ENCODE data around the gene DGKD.
"Not testable (repeated sequence)": the region's sequence is repeated elsewhere in the genome, so short reads cannot be mapped to it uniquely, and the experiment has no call there.

DGKD gene

DNA sequence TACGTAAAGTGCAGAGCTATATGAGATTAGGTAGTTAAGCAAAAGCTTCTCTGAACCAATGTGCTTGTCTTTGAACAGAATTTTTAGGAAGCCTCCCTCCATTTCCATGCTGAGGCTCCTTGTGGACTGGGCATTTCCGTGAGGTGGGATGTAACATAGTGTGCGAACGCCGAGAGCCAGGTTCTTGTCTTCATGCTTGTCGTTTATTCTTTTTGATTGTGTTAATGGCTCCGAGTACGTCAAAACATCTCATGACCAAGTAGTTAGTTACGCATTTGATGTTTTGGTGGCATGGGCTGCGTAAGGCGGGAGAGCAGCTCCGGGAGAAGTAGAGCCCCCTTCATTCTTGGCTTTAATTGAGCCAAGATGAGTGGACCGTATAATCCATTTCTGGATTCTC lies 32.9 kb downstream of the DGKD start:
- DNase-seq = no peak

DNA sequence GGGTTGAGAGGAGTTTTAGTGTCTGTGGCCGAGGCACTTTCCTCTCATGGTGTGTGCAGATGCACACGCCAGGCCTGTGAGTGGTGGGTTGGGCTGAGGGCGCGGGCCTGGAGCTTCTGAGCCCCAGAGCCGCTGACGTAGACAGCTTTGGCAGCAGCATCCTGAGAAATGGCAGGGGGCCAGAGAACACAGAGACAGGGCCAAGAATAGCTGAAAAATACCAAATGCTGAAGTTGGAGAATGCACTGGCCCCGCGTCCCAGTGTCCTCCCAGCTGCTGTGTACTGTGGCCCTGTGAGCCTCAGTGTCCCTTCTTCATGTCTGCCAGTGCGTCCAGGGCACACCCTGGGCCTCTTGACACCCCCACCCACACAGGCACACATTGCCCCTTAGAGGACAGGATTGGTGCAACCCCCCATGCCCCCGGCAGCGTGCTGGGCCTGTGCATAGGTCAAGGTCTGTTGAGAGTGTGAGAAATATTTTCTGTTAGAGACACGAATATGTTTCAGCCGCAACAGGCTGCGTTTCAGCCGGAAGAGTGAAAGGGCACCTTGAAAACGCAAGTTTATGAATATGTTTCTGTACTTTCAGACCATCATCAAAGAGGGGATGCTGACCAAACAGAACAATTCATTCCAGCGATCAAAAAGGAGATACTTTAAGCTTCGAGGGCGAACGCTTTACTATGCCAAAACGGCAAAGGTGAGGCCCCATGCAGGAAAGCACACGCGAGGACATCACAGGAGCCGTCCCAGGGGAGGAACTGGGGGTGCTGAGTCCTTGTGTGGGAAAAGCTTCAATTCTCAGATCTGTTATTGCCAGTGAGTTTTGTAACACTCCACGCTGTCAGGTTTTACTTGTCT lies 33.6 kb downstream of the DGKD start:
- no peak for DNase-seq

DNA sequence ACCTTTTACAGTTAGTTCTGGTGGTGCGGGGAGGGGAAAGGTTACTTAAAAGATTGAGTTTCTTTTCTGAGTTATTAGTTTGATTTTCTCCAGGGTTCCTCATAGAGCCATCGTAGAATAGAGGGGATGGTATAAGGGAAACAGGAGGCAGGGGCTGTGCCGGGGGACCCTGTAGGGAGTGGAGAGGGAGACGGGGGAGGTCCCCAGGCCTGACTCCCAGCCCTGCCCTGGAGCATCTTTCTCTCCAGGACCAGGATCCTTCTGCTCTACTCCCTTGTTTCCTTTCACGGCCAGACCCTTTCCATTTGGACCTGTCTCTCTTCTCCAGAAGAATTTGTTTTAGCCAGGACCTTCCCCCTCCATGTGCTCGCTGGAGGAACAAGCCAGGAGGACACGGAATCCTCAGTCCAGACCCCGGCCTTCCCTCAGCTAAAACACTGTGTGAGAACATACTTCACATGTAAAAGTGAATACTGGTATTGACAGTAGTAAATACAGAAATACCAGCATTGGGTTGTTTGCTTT lies 35.4 kb downstream of the DGKD start:
- DNase-seq = no peak

- DNase-seq = no peak
Observed at GRCh38 chr2:233395687-233396086, 41.4 kb downstream of the DGKD start.

- not testable (repeated sequence) for DNase-seq
Observed at GRCh38 chr2:233396726-233397665, 42.7 kb downstream of the DGKD start.

DNA sequence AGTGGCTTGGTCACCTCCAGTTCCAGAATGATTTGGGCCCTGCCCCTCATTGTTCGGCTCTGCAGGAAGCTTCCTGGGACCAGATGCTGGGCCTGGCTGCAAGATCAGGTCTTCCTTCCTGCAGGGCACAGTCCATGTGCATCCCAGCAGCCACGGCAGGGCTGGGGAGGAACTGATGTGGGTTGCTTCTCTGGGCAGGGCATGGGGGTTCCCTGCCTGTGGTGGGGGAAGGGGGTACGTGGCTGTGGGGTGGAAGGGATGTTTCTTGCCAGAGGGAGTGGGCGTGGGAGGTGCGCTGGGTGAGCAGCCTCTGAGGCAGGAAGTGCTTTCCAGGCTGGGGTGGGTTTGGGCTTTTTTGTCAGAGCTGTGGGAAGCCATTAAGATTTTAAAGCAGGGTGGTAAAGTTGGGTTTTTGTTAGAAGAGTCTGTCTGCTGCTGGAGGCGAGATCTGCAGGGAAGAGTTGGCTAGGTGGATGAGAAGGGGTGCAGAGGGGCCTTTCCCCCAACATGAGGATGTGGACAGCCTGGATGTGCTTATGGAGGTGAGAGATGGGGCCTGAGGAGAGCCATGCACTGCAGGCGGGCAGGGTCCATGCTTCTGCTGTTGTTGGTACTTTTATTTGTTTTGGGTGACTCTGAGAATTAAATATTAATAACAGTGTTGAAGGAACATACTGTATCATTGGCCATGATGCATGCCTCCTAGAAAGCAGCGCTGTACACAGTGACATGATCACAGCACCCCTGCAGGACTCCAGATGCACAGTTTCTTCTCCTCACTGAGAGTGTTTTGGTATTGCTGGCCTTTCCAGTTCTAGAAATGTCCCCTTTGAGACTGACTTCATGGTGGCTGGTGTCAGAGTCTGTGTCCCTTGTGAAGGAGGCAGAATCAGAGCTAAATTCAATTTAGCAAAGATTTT lies 45.3 kb downstream of the DGKD start:
- DNase-seq = no peak

GRCh38 chr2:233400341-233400740 lies 46.0 kb downstream of the DGKD start:
- no peak for DNase-seq

- DNase-seq = no peak
Observed at GRCh38 chr2:233400961-233401360, 46.7 kb downstream of the DGKD start.

DNA sequence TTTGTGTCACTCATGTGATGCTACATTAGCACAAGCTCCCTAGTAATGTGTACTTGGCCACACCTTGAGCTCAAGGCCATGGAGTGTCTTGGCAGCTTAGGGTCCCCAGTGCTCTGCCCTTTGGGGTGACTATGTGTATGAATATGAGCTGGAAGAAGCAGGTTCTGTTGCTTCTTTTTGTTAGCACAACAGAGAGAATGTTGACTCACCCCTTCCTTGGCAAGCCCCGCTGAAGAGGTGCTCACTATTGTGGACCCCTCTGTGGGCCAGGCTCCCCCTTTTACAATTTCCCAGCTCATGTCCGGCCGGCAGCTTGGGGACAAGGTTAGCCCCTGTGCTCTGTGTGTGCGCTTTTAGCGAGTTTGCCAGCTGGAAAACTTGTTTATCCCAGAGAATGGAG lies 48.1 kb downstream of the DGKD start:
- DNase-seq = no peak

GRCh38 chr2:233402789-233403188 lies 48.5 kb downstream of the DGKD start:
- DNase-seq = no peak

GRCh38 chr2:233404222-233404621 lies 49.9 kb downstream of the DGKD start:
- peak; percentile 72 for DNase-seq

GRCh38 chr2:233406865-233407264 lies 52.6 kb downstream of the DGKD start:
- DNase-seq = no peak

DNA sequence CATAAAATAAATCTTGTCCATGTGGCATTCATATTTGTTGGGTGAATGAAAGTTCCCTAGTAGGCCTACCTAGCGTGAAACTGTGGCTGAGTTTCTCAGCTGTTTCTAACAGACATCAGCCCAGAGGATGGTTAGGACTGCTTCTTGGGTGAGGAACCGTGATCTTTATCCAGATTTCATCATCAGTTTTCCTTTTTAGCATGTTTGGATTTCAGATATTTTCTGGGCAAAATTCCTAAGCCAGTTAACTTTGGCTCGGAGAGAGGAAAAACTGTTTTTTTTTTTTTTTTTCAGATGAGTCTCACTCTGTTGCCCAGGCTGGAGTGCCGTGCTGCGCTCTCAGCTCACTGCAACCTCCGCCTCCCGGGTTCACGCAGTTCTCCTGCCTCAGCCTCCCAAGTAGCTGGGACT lies 53.5 kb downstream of the DGKD start:
- no peak for DNase-seq

DNA sequence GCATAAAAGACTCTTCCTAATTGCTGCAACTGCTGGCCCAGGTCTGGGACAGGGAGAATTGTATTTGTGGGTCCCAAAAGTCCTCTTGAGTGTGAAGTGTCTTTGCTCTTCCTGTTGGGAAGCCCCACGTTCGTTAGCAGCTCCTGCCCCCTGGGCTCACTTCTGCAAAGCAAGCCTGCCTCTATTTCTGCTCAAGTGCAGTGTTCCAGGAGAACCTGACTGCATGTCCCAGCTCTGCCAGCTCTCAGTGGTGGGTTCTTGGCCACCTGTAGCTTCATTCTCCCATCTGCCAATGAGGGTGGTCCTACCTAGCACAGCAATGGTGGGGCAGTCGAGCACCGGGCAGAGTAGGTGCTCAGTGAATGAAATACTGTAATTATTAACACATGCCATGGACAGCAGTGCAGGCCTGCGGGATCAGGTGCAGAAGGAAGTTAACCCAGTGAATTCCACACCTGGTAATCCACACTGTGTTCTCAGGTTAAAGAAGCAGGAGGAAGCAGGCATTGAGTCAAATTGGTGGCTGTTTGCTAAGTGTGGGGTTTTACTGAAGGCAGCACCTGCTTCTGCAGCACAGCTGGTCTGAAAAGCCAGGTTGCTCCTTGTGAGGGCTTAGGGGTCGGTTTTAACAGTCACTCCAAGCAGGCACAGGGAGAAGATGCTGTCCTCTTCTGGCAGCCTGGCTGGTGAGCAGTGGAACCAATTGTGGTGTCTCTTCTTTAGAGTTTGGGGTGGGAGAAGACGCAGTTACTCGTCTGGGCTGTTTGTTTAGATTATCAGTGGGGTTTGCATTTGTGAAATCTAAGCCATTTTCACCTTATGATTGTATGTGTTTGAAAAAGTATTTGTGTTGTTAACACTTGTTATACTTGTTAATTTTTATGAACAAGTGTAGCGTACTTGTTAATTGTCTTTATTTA lies 54.3 kb downstream of the DGKD start:
- DNase-seq = no peak

DNA sequence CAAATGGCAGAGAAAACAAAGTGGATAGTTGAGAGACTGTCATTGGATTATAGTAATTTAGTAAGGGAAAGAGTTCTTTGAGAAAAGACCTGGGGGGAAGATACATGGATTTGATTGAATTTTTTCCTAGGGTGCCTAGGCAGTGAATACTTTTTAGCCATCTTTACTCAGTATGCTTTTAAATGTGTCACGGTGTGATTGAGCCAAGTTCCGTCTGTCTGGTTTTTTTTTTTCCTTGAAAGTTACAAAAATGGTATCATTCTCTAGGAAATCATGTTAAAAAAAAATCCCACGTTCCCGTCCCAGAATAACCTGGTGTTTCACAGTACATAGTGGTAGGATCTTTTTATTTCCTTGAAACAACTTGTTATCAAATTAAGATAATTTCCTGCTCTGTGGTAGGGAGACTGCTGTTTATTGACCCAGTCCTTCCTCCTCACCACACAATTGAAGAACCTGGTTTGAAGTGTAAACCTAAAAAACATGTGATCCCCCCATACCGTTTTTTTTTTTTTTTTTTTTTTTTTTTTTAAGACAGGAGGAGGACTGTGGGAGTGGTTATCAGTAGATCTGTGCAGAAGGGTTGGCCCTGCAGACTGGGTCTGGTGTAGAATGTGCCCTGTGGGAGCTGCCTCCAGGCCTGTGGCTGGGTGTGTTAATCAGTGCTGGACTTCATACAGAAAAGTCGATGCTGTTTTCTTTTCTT lies 55.1 kb downstream of the DGKD start:
- no peak for DNase-seq

DNA sequence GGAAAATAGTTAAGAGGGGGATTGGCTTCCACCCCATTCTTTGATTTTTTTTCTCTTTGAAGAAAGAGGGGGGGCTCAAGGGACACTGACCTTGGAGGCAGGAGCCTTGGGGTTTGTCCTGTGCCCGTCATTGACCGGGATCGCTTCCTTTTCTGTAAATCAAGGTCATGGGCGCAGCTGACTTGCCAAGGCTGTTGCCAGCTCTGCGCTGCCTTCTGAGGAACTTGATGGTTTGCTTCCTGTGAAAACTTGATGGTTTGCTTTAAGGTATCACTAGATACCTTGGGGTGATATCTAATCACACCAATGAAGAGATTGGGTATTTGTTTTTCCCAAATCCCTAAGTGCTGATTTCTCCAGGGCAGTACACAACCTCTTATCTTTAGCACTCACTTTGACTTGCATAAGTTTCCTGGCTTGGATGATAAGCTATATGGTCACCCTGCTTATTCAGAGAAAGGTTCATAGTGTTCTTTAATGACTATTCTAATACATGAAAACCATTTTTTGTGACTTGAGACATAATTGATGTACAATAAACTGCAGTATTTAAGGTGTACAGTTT lies 56.0 kb downstream of the DGKD start:
- DNase-seq = no peak

GRCh38 chr2:233411162-233411561 lies 56.9 kb downstream of the DGKD start:
- DNase-seq = no peak

DNA sequence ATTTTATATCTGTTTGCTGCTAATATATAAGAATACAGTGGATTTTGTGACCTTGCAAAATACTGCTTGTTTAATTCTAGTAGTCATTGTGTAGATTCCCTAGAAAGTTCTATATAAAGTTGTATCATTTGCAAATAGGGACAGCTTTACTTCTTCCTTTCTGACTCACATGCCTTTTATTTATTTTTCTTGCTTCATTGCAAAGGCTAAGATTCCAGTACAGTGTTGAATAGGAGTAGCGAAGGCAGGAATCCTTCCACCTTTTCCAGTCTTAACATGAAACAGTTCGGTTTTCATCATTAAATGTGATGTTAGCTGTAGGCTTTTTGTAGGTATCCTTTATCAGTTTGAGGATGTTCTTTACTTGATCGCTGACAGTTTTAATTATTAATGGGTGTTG lies 58.1 kb downstream of the DGKD start:
- no peak for DNase-seq

DNA sequence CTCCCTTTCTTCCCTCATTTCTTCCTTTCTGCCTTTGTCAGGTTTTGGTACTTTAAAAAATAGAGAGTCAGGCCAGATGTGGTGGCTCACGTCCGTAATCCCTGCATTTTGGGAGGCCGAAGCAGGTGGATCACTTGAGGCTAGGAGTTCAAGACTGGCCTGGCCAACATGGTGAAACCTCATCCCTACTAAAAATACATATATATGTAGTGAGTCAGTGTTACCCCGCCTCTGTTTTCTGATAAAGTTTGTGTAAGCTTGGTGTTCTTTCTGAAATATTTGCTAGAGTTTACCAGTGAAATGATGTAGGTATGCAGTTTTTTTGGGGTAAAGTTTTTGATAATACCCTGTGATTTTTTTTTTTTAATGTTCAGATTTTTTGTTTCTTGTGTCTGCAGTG lies 58.8 kb downstream of the DGKD start:
- DNase-seq = no peak

DNA sequence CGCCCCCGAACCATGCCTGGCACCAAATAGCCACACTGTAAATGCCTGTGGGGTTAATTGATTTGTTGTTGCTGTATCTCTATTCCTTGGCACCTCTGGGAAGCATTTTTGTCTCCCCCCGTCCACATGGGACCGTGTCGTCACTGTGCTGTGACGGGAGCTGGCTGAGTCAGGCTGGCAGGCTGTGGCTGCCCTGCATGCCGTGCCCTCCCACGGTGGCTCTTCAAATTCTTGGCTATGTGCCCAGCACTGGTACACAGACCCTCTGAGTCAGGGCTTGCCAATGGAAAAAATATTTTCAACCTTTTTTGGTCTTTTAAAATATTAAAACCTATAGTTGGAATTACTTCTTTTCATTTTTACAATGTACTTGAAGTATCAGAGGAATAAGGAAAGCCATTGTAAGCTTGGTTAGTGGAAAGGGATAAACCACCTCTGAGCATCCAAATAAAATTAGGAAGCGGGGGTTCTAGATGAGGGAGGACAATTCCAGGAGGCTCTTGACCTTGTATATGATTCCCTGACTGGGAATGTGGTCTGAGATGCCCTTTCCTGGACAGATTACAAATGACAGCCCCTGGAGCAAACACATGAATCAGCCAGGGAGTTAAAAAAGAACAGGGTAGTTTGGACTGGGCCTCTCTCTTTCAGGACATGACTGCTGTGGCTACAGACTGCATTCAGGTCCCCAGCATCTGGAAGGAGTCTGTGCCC lies 59.4 kb downstream of the DGKD start:
- peak; percentile 63 for DNase-seq
